Ishikawa (cell line): ENCODE measurements around the gene TYROBP.

Experiments used
- CEBPB ChIP-seq: IDR thresholded peaks from 2 replicates; pipeline ENCODE4 v1.6.1; 2012
- CREB1 ChIP-seq: IDR thresholded peaks from 2 replicates; pipeline ENCODE4 v1.6.1; 2012; ENCODE audit warnings: low read depth
- EGR1 ChIP-seq: IDR thresholded peaks from 2 replicates; pipeline ENCODE4 v1.6.1; 2012
- EP300 ChIP-seq: IDR thresholded peaks from 2 replicates; pipeline ENCODE4 v1.6.1; 2012; ENCODE audit warnings: borderline replicate concordance
- FOXM1 ChIP-seq: IDR thresholded peaks from 2 replicates; pipeline ENCODE4 v1.6.1; 2012; ENCODE audit warnings: low read depth, borderline replicate concordance
- NFIC ChIP-seq: IDR thresholded peaks from 2 replicates; pipeline ENCODE4 v1.6.1; 2012
- RAD21 ChIP-seq: IDR thresholded peaks from 2 replicates; pipeline ENCODE4 v1.6.1; 2012; ENCODE audit warnings: low read depth
- TAF1 ChIP-seq: IDR thresholded peaks from 2 replicates; pipeline ENCODE4 v1.6.1; 2012; ENCODE audit warnings: low read depth, mild to moderate bottlenecking
- TCF12 ChIP-seq: IDR thresholded peaks from 2 replicates; pipeline ENCODE4 v1.6.1; 2012; ENCODE audit warnings: low read depth
- TEAD4 ChIP-seq: IDR thresholded peaks from 2 replicates; pipeline ENCODE4 v1.6.1; 2012
- USF1 ChIP-seq: IDR thresholded peaks from 2 replicates; pipeline ENCODE4 v1.6.1; 2012
- YY1 ChIP-seq: IDR thresholded peaks from 2 replicates; pipeline ENCODE4 v1.6.1; 2012; ENCODE audit warnings: low read depth
- ZBTB7A ChIP-seq: IDR thresholded peaks from 2 replicates; pipeline ENCODE4 v1.6.1; 2012; ENCODE audit warnings: low read depth
- TF ChIP-seq, protein P1 (sequence below): IDR thresholded peaks from 2 replicates; pipeline ENCODE4 v1.6.1; 2012
- TF ChIP-seq, protein P2 (sequence below): IDR thresholded peaks from 2 replicates; pipeline ENCODE4 v1.6.1; 2012; ENCODE audit warnings: low read depth, mild to moderate bottlenecking

TYROBP gene

GRCh38 chr19:35940078-35940775 lies 32.1 kb upstream of the TYROBP start:
- TF ChIP-seq FOXM1 = no peak
- no peak for TF ChIP-seq TCF12
- no peak for TF ChIP-seq USF1
- TF ChIP-seq CREB1 = no peak
- TF ChIP-seq TAF1 = no peak
- TF ChIP-seq CEBPB = no peak
- no peak for TF ChIP-seq NFIC
- no peak for TF ChIP-seq RAD21
- no peak for TF ChIP-seq ZBTB7A
- no peak for TF ChIP-seq EP300
- TF ChIP-seq, protein P1, sequence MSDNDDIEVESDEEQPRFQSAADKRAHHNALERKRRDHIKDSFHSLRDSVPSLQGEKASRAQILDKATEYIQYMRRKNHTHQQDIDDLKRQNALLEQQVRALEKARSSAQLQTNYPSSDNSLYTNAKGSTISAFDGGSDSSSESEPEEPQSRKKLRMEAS = no peak
- no peak for TF ChIP-seq TEAD4
- no peak for TF ChIP-seq YY1
- TF ChIP-seq, protein P2, sequence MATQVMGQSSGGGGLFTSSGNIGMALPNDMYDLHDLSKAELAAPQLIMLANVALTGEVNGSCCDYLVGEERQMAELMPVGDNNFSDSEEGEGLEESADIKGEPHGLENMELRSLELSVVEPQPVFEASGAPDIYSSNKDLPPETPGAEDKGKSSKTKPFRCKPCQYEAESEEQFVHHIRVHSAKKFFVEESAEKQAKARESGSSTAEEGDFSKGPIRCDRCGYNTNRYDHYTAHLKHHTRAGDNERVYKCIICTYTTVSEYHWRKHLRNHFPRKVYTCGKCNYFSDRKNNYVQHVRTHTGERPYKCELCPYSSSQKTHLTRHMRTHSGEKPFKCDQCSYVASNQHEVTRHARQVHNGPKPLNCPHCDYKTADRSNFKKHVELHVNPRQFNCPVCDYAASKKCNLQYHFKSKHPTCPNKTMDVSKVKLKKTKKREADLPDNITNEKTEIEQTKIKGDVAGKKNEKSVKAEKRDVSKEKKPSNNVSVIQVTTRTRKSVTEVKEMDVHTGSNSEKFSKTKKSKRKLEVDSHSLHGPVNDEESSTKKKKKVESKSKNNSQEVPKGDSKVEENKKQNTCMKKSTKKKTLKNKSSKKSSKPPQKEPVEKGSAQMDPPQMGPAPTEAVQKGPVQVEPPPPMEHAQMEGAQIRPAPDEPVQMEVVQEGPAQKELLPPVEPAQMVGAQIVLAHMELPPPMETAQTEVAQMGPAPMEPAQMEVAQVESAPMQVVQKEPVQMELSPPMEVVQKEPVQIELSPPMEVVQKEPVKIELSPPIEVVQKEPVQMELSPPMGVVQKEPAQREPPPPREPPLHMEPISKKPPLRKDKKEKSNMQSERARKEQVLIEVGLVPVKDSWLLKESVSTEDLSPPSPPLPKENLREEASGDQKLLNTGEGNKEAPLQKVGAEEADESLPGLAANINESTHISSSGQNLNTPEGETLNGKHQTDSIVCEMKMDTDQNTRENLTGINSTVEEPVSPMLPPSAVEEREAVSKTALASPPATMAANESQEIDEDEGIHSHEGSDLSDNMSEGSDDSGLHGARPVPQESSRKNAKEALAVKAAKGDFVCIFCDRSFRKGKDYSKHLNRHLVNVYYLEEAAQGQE = no peak

DNA sequence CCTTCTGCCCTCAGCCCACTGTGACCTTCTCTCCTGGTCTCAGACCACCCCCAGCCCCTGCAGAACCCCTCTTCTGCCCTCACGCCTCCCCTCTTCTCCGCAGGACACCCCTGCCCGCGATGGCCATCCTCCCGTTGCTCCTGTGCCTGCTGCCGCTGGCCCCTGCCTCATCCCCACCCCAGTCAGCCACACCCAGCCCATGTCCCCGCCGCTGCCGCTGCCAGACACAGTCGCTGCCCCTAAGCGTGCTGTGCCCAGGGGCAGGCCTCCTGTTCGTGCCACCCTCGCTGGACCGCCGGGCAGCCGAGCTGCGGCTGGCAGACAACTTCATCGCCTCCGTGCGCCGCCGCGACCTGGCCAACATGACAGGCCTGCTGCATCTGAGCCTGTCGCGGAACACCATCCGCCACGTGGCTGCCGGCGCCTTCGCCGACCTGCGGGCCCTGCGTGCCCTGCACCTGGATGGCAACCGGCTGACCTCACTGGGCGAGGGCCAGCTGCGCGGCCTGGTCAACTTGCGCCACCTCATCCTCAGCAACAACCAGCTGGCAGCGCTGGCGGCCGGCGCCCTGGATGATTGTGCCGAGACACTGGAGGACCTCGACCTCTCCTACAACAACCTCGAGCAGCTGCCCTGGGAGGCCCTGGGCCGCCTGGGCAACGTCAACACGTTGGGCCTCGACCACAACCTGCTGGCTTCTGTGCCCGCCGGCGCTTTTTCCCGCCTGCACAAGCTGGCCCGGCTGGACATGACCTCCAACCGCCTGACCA lies 31.4 kb upstream of the TYROBP start:
- TF ChIP-seq NFIC (no peak), RAD21 (no peak), YY1 (no peak), FOXM1 (no peak), EGR1 (no peak), EP300 (no peak), TEAD4 (no peak), CREB1 (no peak), CEBPB (no peak), TAF1 (no peak), ZBTB7A (no peak), TCF12 (no peak), USF1 (no peak)
- TF ChIP-seq, protein P1 = no peak
- TF ChIP-seq, protein P2 = no peak

- no peak for TF ChIP-seq TCF12
- peak; percentile 78 for TF ChIP-seq CEBPB
These were observed 30.5 kb upstream of the TYROBP start for GRCh38 chr19:35938282-35939224.

DNA sequence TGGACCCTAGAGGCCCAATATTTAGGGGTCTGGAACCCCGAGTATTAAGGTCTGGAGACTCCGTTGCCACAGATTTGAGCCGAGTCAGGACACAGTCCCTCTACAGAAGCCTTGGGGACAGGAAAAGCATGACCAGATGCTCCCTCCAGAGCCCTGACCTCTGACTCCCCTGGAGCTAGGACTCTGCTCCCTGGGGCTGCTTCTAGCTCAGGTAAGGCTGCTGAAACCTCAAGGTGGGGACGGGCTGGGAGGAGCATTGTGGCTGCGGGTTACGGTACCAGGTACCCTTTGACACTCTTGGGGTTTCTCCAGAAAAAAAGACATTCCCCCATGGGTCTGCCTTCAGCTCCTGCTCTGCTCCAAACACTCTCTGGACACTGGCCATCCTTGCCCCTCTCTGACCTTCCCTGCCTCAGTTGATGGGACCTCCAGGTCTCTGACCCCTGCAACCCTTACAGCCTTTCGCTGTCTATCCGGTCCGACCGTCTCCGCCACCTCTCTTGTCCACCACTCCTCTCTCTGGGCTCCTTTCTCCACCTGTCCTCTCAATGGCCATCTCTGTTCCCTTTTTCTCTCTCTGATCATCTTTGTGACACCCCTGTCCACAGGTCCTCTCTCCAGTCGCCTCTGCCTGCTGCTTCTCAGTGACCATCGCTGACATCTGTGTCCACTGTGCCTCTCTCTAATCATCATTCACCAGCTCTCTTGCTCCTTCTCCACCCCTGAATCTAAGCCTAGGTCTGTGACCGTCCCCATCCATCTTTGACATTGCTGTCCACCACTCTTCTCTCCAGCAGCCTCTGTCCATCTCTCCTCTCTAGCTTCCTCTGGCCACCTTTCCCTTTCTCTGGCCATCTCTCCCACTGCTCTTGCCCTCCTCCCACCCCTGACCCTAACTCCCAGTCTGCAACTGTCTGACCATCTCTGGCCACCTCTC lies 29.5 kb upstream of the TYROBP start:
- TF ChIP-seq ZBTB7A = no peak
- TF ChIP-seq TAF1 = no peak
- TF ChIP-seq EP300 = no peak
- no peak for TF ChIP-seq EGR1
- TF ChIP-seq CEBPB = no peak
